ENCODE data around the gene PAIP2. TPM values are rescaled to one million over a fixed set of nuclear protein-coding genes. Genes with fewer than 3 reads are reported as not detected.

PAIP2 gene
- total RNA-seq, 2 experiments from 2014 or later: 64.3 to 97.8 TPM

- Histone ChIP-seq H2AFZ (ENCODE audit: low read length) (no peak overlapping the region), H3K79me2 (ENCODE audit: insufficient read depth, low read depth, low read length) (peaks cover 100% of the 10 kb centered on the region), H3K36me3 (ENCODE audit: insufficient read depth, low read length) (peaks cover 87% of the 10 kb centered on the region), H3K4me2 (ENCODE audit: low read length) (peak overlapping the region; percentile 94; the same call in 1 of the 2 replicates), H3K4me1 (ENCODE audit: insufficient read depth, low read length, poor library complexity, severe bottlenecking) (peaks cover 87% of the 10 kb centered on the region), H3K9me2 (ENCODE audit: insufficient read depth, low read length) (no peaks in the 10 kb centered on the region), H3K4me3 (ENCODE audit: low read depth, low read length, poor library complexity, severe bottlenecking) (no peak overlapping the region), H3K9me3 (ENCODE audit: low read length) (no peaks in the 10 kb centered on the region), H3K27ac (ENCODE audit: low read depth, low read length, poor library complexity, severe bottlenecking) (no peak overlapping the region), H4K20me1 (ENCODE audit: insufficient read depth, low read length) (peaks cover 89% of the 10 kb centered on the region)
- intact Hi-C loops (cut with micrococcal nuclease; ENCODE audit: unreplicated experiment): loop anchor here (10.0 kb wide), 2 partner anchors 265 to 725 kb away; partner anchors contain the start of genes HSPA9 and UBE2D2
- TF ChIP-seq EZH2phosphoT487 (IDR thresholded peaks at IDR 0.05; ENCODE audit: borderline replicate concordance, low read depth, low read length) (no peak), CTCF (conservative IDR thresholded peaks at IDR 0.05; ENCODE audit: low read length) (no peak)
- CTCF ChIA-PET (ENCODE audit: unreplicated experiment): no interaction called here
- POLR2A ChIA-PET: interaction anchor here (0.5 to 1.0 kb wide), 3 partner anchors 12 to 253 kb away, joined by 3 read pairs; no protein-coding TSS in a partner anchor
- DNase-seq (ENCODE audit: low spot score): no peak
- BruUV-seq (replicated peaks): no TSS peak
Measured at GRCh38 chr5:139299486-139299885, 42.2 kb upstream of the PAIP2 start.

GRCh38 chr5:139301808-139302499, 39.7 kb upstream of the PAIP2 start:
- peak overlapping the region; percentile 25 for H3K4me2 ChIP-seq (ENCODE audit: low read length)
- no peak for TF ChIP-seq EZH2phosphoT487 (IDR thresholded peaks at IDR 0.05; ENCODE audit: borderline replicate concordance, low read depth, low read length)
- TF ChIP-seq CTCF (conservative IDR thresholded peaks at IDR 0.05; ENCODE audit: low read length): no peak
- no peak for DNase-seq (ENCODE audit: low spot score)
- no TSS peak for BruUV-seq (replicated peaks)
- peaks cover 78% of the 10 kb centered on the region for H3K36me3 ChIP-seq (ENCODE audit: insufficient read depth, low read length)
- peaks cover 100% of the 10 kb centered on the region for H3K79me2 ChIP-seq (ENCODE audit: insufficient read depth, low read depth, low read length)
- peaks cover 92% of the 10 kb centered on the region for H4K20me1 ChIP-seq (ENCODE audit: insufficient read depth, low read length)
- no peak overlapping the region for H3K4me3 ChIP-seq (ENCODE audit: low read depth, low read length, poor library complexity, severe bottlenecking)
- H3K9me2 ChIP-seq (ENCODE audit: insufficient read depth, low read length): no peaks in the 10 kb centered on the region
- H3K4me1 ChIP-seq (ENCODE audit: insufficient read depth, low read length, poor library complexity, severe bottlenecking): peaks cover 94% of the 10 kb centered on the region
- no peak overlapping the region for H3K27ac ChIP-seq (ENCODE audit: low read depth, low read length, poor library complexity, severe bottlenecking)
- intact Hi-C loops (cut with micrococcal nuclease; ENCODE audit: unreplicated experiment): no loop called here
- no peaks in the 10 kb centered on the region for H3K9me3 ChIP-seq (ENCODE audit: low read length)
- CTCF ChIA-PET (ENCODE audit: unreplicated experiment): no interaction called here
- no peak overlapping the region for H2AFZ ChIP-seq (ENCODE audit: low read length)
- POLR2A ChIA-PET: interaction anchor here (0.5 kb wide), 1 partner anchor 18 kb away, joined by 9 read pairs; no protein-coding TSS in a partner anchor
